ENCODE data around the gene R3HDM1. TPM values are rescaled to one million over a fixed set of nuclear protein-coding genes. Genes with fewer than 3 reads are reported as not detected.
A peak's percentile ranks its signal among the peaks of the same experiment; 100 is the strongest.
"Not testable (repeated sequence)": the region's sequence is repeated elsewhere in the genome, so short reads cannot be mapped to it uniquely, and the experiment has no call there.

The R3HDM1 gene
- polyA plus RNA-seq, 1 donor: 45.2 TPM

GRCh38 chr2:135570884-135571283, 39.6 kb downstream of the R3HDM1 start:
- no peak for DNase-seq

DNA sequence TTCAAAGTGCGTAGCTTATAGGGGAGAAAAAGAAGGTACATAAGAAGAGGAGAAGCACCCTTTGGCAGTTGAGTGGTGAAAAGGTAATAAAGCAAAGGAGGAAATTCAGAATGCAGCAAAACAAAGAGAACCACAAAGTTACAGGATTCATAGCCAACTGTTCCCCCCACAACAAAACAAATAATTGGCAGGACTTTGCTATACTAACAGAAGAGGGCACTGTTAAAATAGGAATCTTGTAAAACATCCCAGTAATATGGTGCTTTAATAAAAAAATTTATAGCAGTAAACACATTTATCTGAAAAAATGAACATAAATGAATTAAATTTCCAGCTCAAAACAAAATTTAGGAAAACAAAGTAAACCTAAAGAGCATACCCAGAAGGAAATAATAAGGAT, 42.3 kb downstream of the R3HDM1 start:
- no peak for DNase-seq

DNA sequence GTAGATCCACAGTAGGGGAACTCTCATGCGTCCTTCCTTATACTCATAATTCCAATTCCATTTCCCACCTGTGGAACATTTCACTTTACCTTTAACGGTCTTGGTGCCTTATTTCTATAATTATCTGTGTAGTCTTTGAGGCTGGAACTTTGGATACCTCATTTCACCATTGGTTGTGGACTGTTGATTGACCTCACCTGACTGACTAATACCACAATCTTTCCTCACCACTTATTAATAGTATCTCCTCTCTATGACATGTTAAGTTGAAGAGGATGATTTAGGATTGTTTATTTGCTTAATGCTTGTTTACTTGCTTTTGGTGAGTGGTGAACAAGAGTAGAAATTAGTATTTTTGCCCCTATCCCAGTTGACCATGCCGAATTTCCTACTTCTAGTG, 50.0 kb downstream of the R3HDM1 start:
- DNase-seq: no peak

GRCh38 chr2:135582383-135582782, 51.1 kb downstream of the R3HDM1 start:
- DNase-seq: no peak

- DNase-seq: no peak
Measured at GRCh38 chr2:135585586-135585985, 54.3 kb downstream of the R3HDM1 start.

DNA sequence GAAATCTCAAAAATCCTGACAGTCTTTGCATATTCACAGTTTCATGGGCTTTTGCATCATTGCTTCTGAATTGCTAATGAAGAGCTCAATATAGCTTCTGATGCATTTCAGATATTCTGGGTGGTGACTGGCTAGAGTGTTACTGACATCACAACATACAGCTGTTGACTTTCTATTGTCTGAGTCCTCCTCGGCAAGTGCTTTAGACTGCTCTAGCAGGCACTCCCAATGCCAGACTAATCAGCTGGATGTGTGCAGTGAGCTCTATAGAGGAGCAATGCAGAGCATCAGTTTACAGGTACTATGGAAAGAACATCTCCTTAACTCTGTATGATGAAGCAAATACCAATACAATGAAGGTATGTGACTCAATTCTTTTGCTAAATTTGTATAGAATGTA, 54.9 kb downstream of the R3HDM1 start:
- DNase-seq: no peak

GRCh38 chr2:135587958-135588357, 56.7 kb downstream of the R3HDM1 start:
- DNase-seq: no peak

DNA sequence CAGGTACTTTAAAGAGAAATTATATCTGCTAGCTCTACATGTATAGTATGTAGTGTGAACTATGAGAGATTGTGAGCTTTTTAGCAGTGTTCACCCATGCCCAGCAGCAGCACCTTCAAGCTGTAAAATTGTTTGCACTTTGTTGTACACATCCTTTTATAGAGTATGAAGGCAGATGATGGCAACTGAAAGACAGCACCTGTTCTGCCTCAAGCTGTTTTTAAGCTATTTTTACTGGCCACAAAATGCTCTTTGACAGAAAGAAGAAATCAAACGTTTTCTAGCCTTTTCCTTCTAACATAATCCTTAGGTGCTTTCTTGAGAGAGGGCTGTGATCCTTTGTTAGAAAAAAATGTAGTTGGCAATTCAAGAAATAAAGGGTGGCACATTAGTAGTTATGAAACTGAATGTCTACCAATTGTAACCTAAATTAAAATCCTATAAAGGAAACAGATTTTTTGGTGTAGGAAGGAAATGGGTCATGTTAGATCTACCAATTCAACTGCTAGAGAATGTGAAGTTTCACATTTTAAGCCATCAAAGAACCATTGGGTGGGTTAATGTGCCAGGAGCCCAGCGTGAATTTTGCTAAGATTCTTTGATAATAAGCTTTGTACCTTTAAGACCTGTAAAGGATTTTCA, 59.5 kb downstream of the R3HDM1 start:
- DNase-seq: no peak

- no peak for DNase-seq
Measured at GRCh38 chr2:135600915-135601314, 69.6 kb downstream of the R3HDM1 start.

DNA sequence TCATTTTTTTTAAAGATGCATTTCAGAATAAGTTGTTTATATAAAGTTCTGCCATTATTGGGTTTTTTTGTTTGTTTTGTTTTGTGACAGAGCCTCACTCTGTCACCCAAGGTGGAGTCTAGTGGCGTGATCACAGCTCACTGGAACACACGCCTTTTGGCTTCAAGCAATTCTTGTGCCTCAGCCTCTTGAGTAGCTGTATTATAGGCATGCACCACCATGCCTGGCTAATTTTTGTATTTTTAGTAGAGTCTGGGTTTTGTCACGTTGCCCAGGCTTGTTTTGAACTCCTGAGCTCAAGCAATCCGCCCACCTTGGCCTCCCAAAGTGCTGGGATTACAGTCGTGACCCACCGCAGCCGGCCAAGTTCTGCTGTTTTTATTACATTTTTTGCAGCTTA, 72.3 kb downstream of the R3HDM1 start:
- no peak for DNase-seq

GRCh38 chr2:135607561-135607960, 76.3 kb downstream of the R3HDM1 start:
- no peak for DNase-seq

- no peak for DNase-seq
Measured at GRCh38 chr2:135612319-135612718, 81.0 kb downstream of the R3HDM1 start.

DNA sequence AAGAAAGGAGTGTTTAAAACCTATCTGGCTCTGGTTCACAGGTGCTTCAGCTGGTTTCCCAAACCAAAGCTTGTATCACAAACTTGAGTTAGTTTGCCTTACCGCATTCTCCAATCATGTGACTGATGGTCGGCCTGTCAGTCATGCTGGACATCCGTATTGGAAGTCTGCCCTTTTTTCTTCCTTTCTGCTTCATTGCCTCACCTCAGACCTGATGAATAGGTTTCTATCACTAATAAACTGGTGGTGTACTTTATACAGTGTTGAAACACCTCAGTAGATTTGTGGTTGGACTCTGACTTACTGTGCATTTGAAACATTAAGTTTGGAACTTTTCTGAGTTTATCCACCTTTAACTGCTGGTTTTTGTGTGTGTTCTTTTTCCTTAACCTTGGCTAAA, 84.1 kb downstream of the R3HDM1 start:
- DNase-seq: no peak

DNA sequence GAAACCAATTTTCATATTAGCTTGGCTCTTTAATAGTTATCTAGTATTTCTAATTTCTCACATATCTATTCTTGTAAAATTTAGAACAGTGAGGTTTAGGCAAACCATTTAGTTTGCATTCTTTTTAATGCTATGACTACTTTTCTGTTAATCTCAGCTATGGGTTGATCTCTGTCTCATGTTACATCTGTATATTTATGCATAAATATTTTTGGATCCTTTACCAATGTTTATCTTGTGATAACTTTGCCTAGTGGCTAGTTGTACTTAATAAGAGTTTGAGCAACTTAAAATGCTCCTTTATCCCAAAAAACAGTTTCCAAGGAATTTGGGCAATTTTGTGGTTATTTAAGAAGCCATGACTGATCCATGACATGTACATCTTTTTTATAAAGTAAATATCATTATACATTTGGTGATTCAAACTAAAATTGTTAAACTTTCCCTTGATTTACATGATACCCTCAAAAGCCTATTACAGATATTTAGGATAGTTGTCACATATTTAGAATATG, 86.3 kb downstream of the R3HDM1 start:
- no peak for DNase-seq

GRCh38 chr2:135620198-135620597, 88.9 kb downstream of the R3HDM1 start:
- no peak for DNase-seq

DNA sequence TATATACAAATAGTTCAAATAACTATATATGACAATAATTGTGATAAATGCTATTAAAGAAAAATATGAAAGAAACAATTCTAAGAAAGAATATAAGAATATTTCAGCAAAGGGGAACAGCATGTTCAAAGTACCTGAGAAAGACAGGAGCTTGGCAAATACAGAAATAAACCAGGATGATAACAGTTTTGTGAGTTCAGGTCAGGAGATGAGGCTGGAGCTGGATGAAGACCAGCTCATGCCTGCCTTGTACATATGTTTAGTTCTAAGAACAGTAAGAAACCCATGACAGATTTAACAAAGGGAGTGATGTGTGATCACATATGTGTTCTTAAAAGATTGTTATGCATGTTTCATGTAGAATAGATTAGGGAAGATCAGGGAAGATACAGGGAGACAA, 98.2 kb downstream of the R3HDM1 start:
- DNase-seq: no peak

DNA sequence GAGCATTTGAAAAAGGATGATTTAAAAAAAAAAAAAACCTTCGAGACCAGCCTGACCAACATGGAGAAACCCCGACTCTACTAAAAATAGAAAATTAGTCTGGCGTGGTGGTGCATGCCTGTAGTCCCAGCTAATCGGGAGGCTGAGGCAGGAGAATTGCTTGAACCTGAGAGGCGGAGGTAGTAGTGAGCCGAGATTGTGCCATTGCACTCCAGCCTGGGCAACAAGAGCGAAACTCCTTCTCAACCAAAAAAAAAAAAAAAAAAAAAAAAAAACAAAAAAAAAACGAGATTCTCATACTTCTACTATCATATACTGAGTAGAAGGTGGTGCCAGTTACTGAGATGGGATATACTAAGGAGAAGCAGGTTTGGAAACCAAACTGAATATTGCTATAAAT, 98.8 kb downstream of the R3HDM1 start:
- DNase-seq: not testable (repeated sequence)

DNA sequence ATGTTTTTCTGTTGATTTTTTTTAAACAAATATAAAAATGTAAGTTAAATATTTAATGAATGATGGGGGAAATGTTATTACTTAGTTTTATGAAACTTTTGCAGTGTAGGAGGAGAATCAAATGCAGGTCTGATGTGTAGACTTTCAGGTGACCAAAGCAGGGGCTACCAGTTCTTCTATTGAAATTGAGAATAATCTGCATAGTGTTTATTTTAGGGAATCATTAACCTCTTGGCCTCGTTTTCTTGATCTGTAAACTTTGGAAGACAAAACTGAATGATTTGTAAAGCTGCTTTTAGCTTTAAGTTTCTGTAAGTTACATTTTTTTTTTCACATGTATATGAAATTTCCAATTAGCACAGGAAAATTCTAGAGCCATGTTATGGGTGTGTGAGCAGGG, 99.2 kb downstream of the R3HDM1 start:
- DNase-seq: no peak

GRCh38 chr2:135633582-135633981, 102.3 kb downstream of the R3HDM1 start:
- DNase-seq: no peak

DNA sequence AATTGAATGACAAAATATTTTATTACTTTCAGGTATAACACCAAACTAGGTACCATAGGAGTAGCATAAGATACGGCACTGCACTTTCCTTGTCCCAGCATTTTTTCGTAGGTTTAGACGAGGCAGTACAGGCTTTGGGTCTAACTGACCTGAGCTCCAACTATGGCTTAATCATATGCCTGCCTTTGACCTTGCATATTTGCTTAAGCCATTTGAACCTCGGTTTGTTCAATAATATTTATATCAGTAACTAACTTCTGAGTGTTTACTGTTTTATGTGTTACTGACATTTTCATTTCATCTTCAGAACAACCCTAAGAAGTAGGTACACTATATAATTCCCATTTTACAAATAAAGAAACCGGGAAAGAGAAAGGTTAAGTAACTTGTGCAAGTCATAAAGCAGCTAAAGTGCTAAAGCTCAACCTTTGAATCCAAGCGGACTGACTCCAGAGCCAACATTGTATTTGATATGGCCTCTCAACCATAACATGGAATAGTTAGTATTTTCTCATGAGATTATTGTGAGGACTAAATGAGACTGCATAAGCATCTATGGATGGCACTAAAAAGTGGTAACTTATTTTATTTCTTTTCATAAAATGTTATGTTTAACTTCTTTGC, 104.0 kb downstream of the R3HDM1 start:
- DNase-seq: no peak

DNA sequence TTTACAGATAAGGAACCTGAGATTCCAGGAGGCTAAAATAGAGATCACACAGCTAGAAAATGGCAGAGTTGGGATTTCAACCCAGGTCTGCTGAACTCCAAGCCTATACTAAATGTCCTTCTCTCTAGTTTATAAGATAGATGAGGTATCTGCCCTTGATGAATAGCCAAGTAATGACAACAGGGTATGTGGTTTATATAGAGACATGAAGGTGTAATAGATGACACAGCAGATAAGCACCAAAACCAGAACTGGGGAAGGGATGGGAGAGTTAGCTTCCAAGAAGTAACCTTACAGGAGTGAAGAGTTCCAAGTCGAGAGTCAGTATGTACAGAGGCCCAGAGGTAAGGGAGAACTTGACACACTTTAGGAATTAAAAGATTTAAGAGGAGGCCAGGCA, 105.7 kb downstream of the R3HDM1 start:
- no peak for DNase-seq

DNA sequence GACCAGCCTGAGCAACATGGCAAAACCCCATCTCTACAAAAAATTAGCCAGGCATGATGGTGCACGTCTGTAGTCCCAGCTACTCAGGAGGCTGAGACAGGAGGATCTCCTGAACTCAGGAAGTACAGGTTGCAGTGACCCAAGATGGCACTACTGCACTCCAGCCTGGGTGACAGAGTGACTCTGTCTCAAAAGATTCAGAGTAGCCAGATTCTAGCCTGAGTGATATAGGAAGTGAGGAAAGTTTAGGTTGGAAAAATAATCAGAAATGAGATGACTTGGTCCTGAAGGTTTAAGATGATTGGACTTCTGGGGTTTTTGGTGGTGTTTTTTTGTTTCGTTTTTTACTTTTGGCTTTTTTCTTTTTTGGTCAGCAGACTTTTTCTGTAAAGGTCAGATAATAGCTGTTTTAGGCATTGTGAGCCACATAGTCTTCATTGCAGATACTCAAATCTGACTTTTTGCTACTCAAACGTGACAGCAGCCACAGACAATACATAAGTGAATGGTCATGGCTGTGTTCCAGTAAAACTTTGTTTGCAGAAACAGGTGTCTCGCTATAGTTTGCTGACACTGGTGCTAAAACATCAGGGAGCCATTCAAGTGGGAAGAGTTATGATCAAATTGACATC, 106.3 kb downstream of the R3HDM1 start:
- no peak for DNase-seq

DNA sequence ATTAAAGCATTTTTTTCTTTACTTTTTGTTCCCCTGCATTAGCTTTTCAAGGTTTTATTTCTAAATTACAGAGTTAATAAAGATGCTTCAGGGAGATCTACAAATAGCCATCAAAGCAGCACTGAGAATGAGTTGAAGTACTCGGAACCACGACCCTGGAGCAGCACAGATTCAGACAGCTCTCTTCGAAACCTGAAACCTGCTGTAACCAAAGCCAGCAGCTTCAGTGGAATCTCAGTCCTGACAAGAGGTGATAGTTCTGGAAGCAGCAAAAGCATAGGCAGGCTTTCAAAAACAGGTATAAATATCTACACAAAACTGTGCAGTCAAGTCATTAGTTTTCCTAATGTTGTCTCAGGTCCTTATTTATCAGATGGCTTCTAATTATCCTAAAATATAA, 107.5 kb downstream of the R3HDM1 start:
- DNase-seq: peak; percentile 2
